Ascending aorta (tissue), 2 donors: ENCODE results near the gene ANGPTL2. TPM values are rescaled to one million over a fixed set of nuclear protein-coding genes. Genes with fewer than 3 reads are reported as not detected.
A peak's percentile ranks its signal among the peaks of the same experiment; 100 is the strongest.

Experiments
- DNase-seq, 2 donors: peaks; one replicate each; pipeline ENCODE4 v3.0.0-alpha.2; 2019; ENCODE audit warnings: low spot score in 2 of 2
- H3K27ac ChIP-seq, 2 donors: fragments of 200-600 bp; sonication (generic); one replicate each; pipeline ENCODE4 v1.5.1; 2016 to 2017; ENCODE audit warnings: mild to moderate bottlenecking in 1 of 2
- H3K27me3 ChIP-seq: fragments of 200-600 bp; sonication (generic); one replicate; pipeline ENCODE4 v1.5.1; 2017
- H3K36me3 ChIP-seq, 2 donors: fragments of 200-600 bp; sonication (generic); one replicate each; pipeline ENCODE4 v1.5.1; 2016
- H3K4me1 ChIP-seq, 2 donors: fragments of 200-600 bp; sonication (generic); one replicate each; pipeline ENCODE4 v1.5.1; 2016 to 2017; ENCODE audit warnings: mild to moderate bottlenecking in 1 of 2
- H3K4me3 ChIP-seq, 2 donors: fragments of 200-600 bp; sonication (generic); one replicate each; pipeline ENCODE4 v1.5.1; 2016 to 2017; ENCODE audit warnings: mild to moderate bottlenecking in 1 of 2
- H3K9me3 ChIP-seq, 2 donors: fragments of 200-600 bp; sonication (generic); one replicate each; pipeline ENCODE4 v1.5.1; 2016
- intact Hi-C: fragments of 100-400 bp; cut with DNase I; formaldehyde crosslinking; loops from one replicate; pipeline ENCODE4 v1.15.1; 2023
- total RNA-seq: library from RNA; depleted of rRNA; stranded (reverse); fragments of >200 nt; gene quantifications from one replicate; pipeline ENCODE4 v1.1.0, GENCODE V29; 2016
- TF ChIP-seq, protein P1 (sequence below), 3 experiments: fragments of 200-600 bp in 2 of 3; fragments of 450-650 bp in 1 of 3; sonication (generic) in 2 of 3; IDR thresholded peaks; one replicate each; pipeline ENCODE4 v1.5.1; 2016 to 2019; ENCODE audit warnings: antibody characterized with exemption in 3 of 3, mild to moderate bottlenecking in 1 of 3, moderate library complexity in 1 of 3

ANGPTL2 gene
- total RNA-seq, 1 donor from 2014 or later: 19.6 TPM

DNA sequence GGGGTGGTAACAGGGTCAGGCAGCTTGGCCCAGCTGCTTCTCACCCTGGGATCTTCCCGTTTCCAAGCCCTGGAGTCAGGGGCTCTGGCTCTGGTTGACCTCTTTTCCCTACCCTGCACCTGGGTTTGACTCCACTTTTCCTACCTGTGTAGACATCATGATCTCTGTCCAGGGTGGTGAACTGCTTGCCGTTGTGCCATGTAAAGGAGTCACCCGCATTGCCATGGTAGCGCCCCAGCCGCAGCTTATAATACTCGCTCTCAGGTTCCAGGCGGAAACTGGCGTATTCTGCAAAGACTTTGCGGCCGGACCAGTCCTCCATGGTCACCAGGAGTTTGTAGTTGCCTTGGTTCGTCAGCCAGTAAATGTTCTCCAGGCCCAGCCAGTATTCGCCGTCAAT is 30.9 kb downstream of the ANGPTL2 start:
- H3K9me3 ChIP-seq: no peaks in the 10 kb centered on the region
- intact Hi-C loops: no loop called here
- no peak for DNase-seq
- TF ChIP-seq, protein P1, sequence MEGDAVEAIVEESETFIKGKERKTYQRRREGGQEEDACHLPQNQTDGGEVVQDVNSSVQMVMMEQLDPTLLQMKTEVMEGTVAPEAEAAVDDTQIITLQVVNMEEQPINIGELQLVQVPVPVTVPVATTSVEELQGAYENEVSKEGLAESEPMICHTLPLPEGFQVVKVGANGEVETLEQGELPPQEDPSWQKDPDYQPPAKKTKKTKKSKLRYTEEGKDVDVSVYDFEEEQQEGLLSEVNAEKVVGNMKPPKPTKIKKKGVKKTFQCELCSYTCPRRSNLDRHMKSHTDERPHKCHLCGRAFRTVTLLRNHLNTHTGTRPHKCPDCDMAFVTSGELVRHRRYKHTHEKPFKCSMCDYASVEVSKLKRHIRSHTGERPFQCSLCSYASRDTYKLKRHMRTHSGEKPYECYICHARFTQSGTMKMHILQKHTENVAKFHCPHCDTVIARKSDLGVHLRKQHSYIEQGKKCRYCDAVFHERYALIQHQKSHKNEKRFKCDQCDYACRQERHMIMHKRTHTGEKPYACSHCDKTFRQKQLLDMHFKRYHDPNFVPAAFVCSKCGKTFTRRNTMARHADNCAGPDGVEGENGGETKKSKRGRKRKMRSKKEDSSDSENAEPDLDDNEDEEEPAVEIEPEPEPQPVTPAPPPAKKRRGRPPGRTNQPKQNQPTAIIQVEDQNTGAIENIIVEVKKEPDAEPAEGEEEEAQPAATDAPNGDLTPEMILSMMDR (IDR thresholded peaks at IDR 0.05): no peak
- H3K36me3 ChIP-seq: peaks cover 3 to 35% of the 10 kb centered on the region in 2 donors
- H3K27me3 ChIP-seq: no peaks in the 10 kb centered on the region
- no peak overlapping the region for H3K27ac ChIP-seq
- no peak overlapping the region for H3K4me3 ChIP-seq
- peaks cover 3 to 8% of the 10 kb centered on the region in 2 donors for H3K4me1 ChIP-seq

DNA sequence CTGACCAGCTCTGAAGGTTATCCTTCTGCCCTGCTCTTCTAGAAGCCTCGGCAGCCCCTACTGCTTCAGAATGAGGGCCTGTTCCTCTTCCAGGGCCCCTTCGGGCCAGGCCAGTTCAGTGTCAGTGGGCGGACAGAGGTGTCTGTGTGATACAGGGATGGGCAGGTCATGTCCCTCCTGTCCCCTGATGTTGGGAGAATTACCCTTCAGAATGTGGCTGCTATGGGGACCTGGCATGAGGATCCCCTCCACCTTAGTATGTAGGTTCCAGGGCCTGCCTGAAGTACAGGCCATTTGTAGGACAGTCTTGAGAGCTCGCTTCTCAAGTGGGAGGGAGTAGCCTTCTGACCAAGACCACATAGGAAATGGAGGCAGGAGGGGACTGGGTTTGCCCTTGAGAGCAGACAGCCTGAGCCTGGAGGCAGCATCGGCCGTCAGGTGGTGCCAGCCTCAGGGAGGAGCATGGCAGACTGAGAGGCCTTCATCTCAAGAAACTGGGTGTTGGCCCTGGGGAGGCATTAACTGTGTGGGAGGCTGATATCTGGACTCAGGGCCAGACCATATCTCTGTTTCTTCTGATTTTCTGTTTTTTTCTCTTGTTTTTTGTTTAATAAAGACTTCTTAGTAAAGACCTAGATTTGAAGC is 32.0 kb downstream of the ANGPTL2 start:
- Histone ChIP-seq H3K27ac (peak overlapping the region; percentile 18 to 35), H3K27me3 (no peaks in the 10 kb centered on the region), H3K4me3 (no peak overlapping the region), H3K9me3 (no peaks in the 10 kb centered on the region), H3K4me1 (peaks cover 3 to 8% of the 10 kb centered on the region in 2 donors), H3K36me3 (peaks cover 3 to 29% of the 10 kb centered on the region in 2 donors)
- intact Hi-C loops: no loop called here
- TF ChIP-seq, protein P1 (IDR thresholded peaks at IDR 0.05): no peak
- no peak for DNase-seq

DNA sequence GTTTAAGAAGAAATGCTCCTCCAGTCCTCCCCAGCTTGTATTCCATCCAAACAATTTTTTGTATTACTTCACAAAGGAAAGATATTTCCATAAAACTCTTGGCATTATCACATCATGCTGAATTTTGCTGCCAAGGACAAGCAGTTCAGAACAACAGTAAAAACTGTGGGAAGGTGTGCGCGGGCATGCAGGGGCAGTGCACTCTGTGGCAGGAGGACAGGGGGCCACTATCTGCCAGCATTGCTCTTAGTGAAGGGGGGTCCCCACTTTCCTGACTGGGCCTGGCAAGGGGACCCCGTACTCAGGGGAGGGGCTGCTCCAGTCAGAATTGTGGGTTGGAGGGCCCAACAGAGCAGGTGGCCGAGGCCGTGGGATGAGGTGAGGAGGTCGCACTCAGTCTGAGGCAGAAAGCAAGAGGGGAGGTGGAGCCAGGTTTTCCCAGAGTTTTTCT is 32.8 kb downstream of the ANGPTL2 start:
- Histone ChIP-seq H3K27ac (peak overlapping the region; percentile 35 to 37), H3K9me3 (no peaks in the 10 kb centered on the region), H3K4me3 (no peak overlapping the region), H3K36me3 (peaks cover 3 to 29% of the 10 kb centered on the region in 2 donors), H3K4me1 (peaks cover 3 to 8% of the 10 kb centered on the region in 2 donors), H3K27me3 (no peaks in the 10 kb centered on the region)
- no peak for DNase-seq
- intact Hi-C loops: no loop called here
- TF ChIP-seq, protein P1 (IDR thresholded peaks at IDR 0.05): no peak

DNA sequence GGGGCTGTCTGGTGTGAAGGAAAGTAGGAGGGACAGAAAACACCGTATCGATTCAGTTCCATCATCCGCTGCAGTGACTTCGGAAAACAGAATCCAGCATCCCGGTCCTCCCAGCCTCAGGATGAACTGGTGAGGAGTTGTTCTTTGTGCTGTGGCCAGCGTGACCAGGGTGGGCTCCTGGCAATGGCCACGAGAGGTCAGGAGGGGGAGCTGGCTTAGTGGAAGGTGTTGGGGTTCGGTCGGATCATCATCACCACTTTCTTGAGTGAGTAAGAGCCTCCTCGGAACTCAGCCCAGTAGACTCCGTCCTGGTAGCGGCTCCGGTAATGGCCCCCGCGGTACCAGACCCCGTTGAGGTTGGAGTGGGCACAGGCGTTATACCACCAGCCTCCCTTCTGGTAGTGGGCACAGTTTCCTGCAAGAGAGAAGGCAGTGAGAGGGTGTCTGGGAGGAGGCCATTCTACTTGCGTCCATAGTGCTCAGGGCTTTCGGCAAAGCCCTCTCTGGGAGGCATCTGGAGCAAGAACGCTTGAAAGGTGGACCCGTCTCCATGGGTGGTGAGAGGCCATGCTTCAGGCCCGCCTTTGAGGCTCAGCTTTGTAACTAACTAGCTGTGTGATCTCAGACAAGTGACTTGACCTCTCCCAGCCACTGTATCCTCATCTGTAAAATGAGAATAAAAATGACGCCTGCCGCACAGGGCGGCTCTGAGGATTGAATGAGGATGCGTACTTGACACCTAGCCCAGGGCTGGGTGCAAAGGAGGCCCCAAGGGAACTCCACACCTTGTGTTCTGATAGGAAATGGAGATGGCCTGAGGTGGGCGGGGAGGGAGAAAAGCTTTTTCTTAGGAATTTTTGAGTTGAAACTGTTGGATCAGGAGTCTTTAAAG is 33.5 kb downstream of the ANGPTL2 start:
- H3K36me3 ChIP-seq: peaks cover 3 to 29% of the 10 kb centered on the region in 2 donors
- intact Hi-C loops: no loop called here
- peak overlapping the region in 1 of 2 donors; percentile 37 for H3K27ac ChIP-seq
- TF ChIP-seq, protein P1 (IDR thresholded peaks at IDR 0.05): no peak
- H3K9me3 ChIP-seq: no peaks in the 10 kb centered on the region
- H3K4me1 ChIP-seq: peaks cover 3 to 8% of the 10 kb centered on the region in 2 donors
- no peaks in the 10 kb centered on the region for H3K27me3 ChIP-seq
- H3K4me3 ChIP-seq: no peak overlapping the region
- DNase-seq: peak in 1 of 2 donors; percentile 35

DNA sequence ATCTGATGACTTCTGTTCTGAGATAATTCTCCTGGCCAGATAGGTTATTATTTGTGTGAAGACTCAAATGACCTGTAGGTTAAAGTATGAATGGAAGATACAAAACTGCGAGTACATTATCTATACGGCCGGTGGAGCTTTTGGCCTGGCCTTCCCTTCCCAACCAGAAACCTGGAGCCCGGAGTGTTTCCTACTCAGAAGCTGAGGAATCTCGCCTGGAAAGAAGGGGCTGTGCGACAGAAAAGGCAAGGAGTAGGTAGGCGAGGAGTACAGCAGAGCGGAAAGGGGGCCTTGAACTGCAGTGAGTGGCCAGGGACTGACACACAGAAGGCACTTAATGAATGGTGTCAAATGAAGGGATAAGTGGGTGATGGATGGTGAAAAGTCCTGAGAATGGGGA is 34.6 kb downstream of the ANGPTL2 start:
- intact Hi-C loops: no loop called here
- Histone ChIP-seq H3K4me3 (no peak overlapping the region), H3K36me3 (peaks cover 3 to 26% of the 10 kb centered on the region in 2 donors), H3K4me1 (peaks cover 3 to 8% of the 10 kb centered on the region in 2 donors), H3K27me3 (no peaks in the 10 kb centered on the region), H3K9me3 (no peaks in the 10 kb centered on the region), H3K27ac (no peak overlapping the region)
- TF ChIP-seq, protein P1 (IDR thresholded peaks at IDR 0.05): no peak
- DNase-seq: peak in 1 of 2 donors; percentile 19
